ENCODE measurements around the gene VPS33A.

GRCh38 chr12:122243965-122244364 lies 22.3 kb downstream of the VPS33A start:
- TF ChIP-seq CTCF (IDR thresholded peaks at IDR 0.05; ENCODE audit: poor library complexity) (no peak), EZH2phosphoT487 (IDR thresholded peaks at IDR 0.05; ENCODE audit: low read depth, severe bottlenecking, unreplicated experiment) (no peak)

Data from hepatocyte (in vitro differentiated cells).